ENCODE data around the gene MEIOB.

GRCh38 chr16:1895068-1895467, 23.1 kb upstream of the MEIOB start:
- no peak for TF ChIP-seq CTCF (optimal IDR thresholded peaks at IDR 0.05 in 1 of 3, IDR thresholded peaks at IDR 0.05 in 1 of 3, conservative IDR thresholded peaks at IDR 0.05 in 1 of 3; ENCODE audit: extremely low read depth in 1 of 3, insufficient read depth in 2 of 3, low read length in 3 of 3)
- no peak for TF ChIP-seq EZH2 (IDR thresholded peaks at IDR 0.05; ENCODE audit: low read length)

Measured in keratinocyte (primary cell).